IMR-90 (cell line): Measurements from ENCODE around the gene DNAH9. TPM values are rescaled to one million over a fixed set of nuclear protein-coding genes. Genes with fewer than 3 reads are reported as not detected.

Source experiments
- ATAC-seq: fragments of 200-7000 bp; cut with Tn5 transposase; 2 replicates; pipeline ENCODE4 v1.9.1; 2020; ENCODE audit warnings: low read depth, mild to moderate bottlenecking, moderate library complexity
- BruUV-seq: library from RNA; stranded (reverse); fragments of 400-500 nt; replicated peaks from 2 replicates; lab custom pipeline; 2021; lab: Mats Ljungman, UMichigan
- CTCF ChIA-PET: fragments of 300-600 bp; formaldehyde crosslinking; extraction: SDS; loops from one replicate; lab custom pipeline; 2021; ENCODE audit warnings: antibody characterized with exemption; lab: Yijun Ruan, JAX
- POLR2A ChIA-PET: fragments of 300-600 bp; sonication (Branson Sonifier 250); formaldehyde crosslinking; loops from one replicate; lab custom pipeline; 2022; ENCODE audit warnings: antibody characterized with exemption; ENCODE audit not compliant: unreplicated experiment; lab: Charles Lee
- DNase-seq: peaks from one replicate; pipeline ENCODE4 v3.0.0; 2013
- H2AFZ ChIP-seq: replicated peaks from 2 replicates; pipeline ENCODE3; 2013; ENCODE audit warnings: low read length, mild to moderate bottlenecking; ENCODE audit not compliant: poor library complexity
- H2AK5ac ChIP-seq: 2 replicates; pipeline ENCODE4 v1.6.1; 2013; ENCODE audit warnings: low read depth, low read length, inconsistent platforms
- H2AK9ac ChIP-seq: replicated peaks from 2 replicates; pipeline ENCODE3; 2013; ENCODE audit warnings: mild to moderate bottlenecking, low read depth, low read length, moderate library complexity; ENCODE audit not compliant: poor library complexity
- H2BK120ac ChIP-seq: 2 replicates; pipeline ENCODE4 v1.6.1; 2013; ENCODE audit warnings: low read depth, low read length, inconsistent platforms
- H2BK15ac ChIP-seq: 3 replicates; pipeline ENCODE4 v1.6.1; 2013; ENCODE audit warnings: low read depth, low read length, inconsistent platforms
- H2BK20ac ChIP-seq: 2 replicates; pipeline ENCODE4 v1.6.1; 2013; ENCODE audit warnings: low read depth, mild to moderate bottlenecking, inconsistent platforms, low read length, moderate library complexity
- H2BK5ac ChIP-seq: 2 replicates; pipeline ENCODE4 v1.6.1; 2013; ENCODE audit warnings: mild to moderate bottlenecking, low read depth, low read length, inconsistent platforms; ENCODE audit not compliant: poor library complexity, severe bottlenecking
- H3K14ac ChIP-seq: replicated peaks from 2 replicates; pipeline ENCODE4 v1.6.1; 2013; ENCODE audit warnings: low read depth, low read length, inconsistent platforms
- H3K18ac ChIP-seq: 2 replicates; pipeline ENCODE4 v1.6.1; 2013; ENCODE audit warnings: low read depth, low read length, control low read depth
- H3K23ac ChIP-seq: 2 replicates; pipeline ENCODE4 v1.6.1; 2013; ENCODE audit warnings: low read depth, low read length, inconsistent platforms
- H3K27ac ChIP-seq: 2 replicates; pipeline ENCODE4 v1.5.1; 2013; ENCODE audit warnings: mild to moderate bottlenecking, control low read depth, low read length; ENCODE audit not compliant: insufficient read depth
- H3K27me3 ChIP-seq: 2 replicates; pipeline ENCODE4 v1.6.1; 2013; ENCODE audit warnings: low read length; ENCODE audit not compliant: control insufficient read depth, insufficient read depth
- H3K36me3 ChIP-seq: 2 replicates; pipeline ENCODE4 v1.6.1; 2013; ENCODE audit warnings: low read length, mixed read lengths; ENCODE audit not compliant: control insufficient read depth, insufficient read depth
- H3K4ac ChIP-seq: 2 replicates; pipeline ENCODE4 v1.6.1; 2013; ENCODE audit warnings: low read depth, low read length, inconsistent platforms
- H3K4me1 ChIP-seq: 2 replicates; pipeline ENCODE4 v1.6.1; 2013; ENCODE audit warnings: low read length, mixed read lengths; ENCODE audit not compliant: control insufficient read depth, insufficient read depth
- H3K4me2 ChIP-seq: 2 replicates; pipeline ENCODE4 v1.6.1; 2013; ENCODE audit warnings: low read depth, mild to moderate bottlenecking, control low read depth, low read length, moderate library complexity
- H3K4me3 ChIP-seq: 2 replicates; pipeline ENCODE4 v1.5.1; 2013; ENCODE audit warnings: low read depth, mild to moderate bottlenecking, control low read depth, low read length, moderate library complexity; ENCODE audit not compliant: insufficient read depth
- H3K56ac ChIP-seq: 2 replicates; pipeline ENCODE4 v1.6.1; 2013; ENCODE audit warnings: low read length, inconsistent platforms; ENCODE audit not compliant: insufficient read depth; ENCODE audit errors: extremely low read depth
- H3K79me1 ChIP-seq, 2 experiments: 2 replicates each; pipeline ENCODE4 v1.6.1; 2013; ENCODE audit warnings: low read length in 2 of 2, inconsistent platforms in 1 of 2, low read depth in 1 of 2
- H3K9ac ChIP-seq: 2 replicates; pipeline ENCODE4 v1.6.1; 2013; ENCODE audit warnings: low read depth, low read length, control low read depth
- H3K9me1 ChIP-seq: 2 replicates; pipeline ENCODE4 v1.6.1; 2013; ENCODE audit warnings: low read length, inconsistent platforms; ENCODE audit not compliant: insufficient read depth
- H3K9me3 ChIP-seq: 2 replicates; pipeline ENCODE4 v1.6.1; 2013; ENCODE audit warnings: low read length; ENCODE audit not compliant: control insufficient read depth, insufficient read depth
- H4K20me1 ChIP-seq: 2 replicates; pipeline ENCODE4 v1.6.1; 2013; ENCODE audit warnings: low read length, inconsistent platforms; ENCODE audit not compliant: insufficient read depth
- H4K5ac ChIP-seq: 2 replicates; pipeline ENCODE4 v1.6.1; 2013; ENCODE audit warnings: mild to moderate bottlenecking, low read depth, low read length, control low read depth
- H4K8ac ChIP-seq, 2 experiments: 2 replicates each; pipeline ENCODE4 v1.6.1; 2013; ENCODE audit warnings: low read depth in 2 of 2, low read length in 2 of 2, control low read depth in 1 of 2, inconsistent platforms in 1 of 2
- H4K91ac ChIP-seq: 2 replicates; pipeline ENCODE4 v1.6.1; 2013; ENCODE audit warnings: low read depth, low read length, inconsistent platforms; ENCODE audit not compliant: insufficient read depth
- CHD1 ChIP-seq: IDR thresholded peaks from 2 replicates; pipeline ENCODE4 v1.6.1; 2012; ENCODE audit warnings: low read depth, low read length, improper control_type of control experiment
- WGBS, 2 experiments: methylation state at CpG; one replicate each; pipeline versions ENCODE4 v1.1.5 to v1.1.7; 2013; ENCODE audit warnings: missing lambda C conversion rate in 2 of 2; ENCODE audit not compliant: insufficient read length in 1 of 2; ENCODE audit errors: extremely low coverage in 2 of 2; 5-methylcytosine and 5-hydroxymethylcytosine counted together
- dilution Hi-C: fragments of 300-500 bp; cut with HindIII; formaldehyde crosslinking; loops from one replicate; pipeline ENCODE4 v1.14.3; 2018; ENCODE audit warnings: low sequenced_read_pairs; ENCODE audit not compliant: unreplicated experiment
- in situ Hi-C: fragments of 300-500 bp; cut with MboI; formaldehyde crosslinking; loops from 3 replicates; pipeline ENCODE4 v1.14.3; 2019; ENCODE audit warnings: low sequenced_read_pairs, inconsistent platforms, mixed read lengths
- intact Hi-C: fragments of 100-400 bp; cut with micrococcal nuclease; formaldehyde crosslinking; loops from 2 replicates; pipeline ENCODE4 v1.10.0; 2022
- polyA plus RNA-seq, 3 experiments: library from polyadenylated mRNA; depleted of rRNA; stranded (reverse); fragments of >200 nt; gene quantifications; 2 replicates each; pipeline ENCODE4 v1.2.3, GENCODE V29; 2012; ENCODE audit warnings: low replicate concordance in 1 of 3
- total RNA-seq: library from RNA; depleted of rRNA; stranded (reverse); fragments of >200 nt; gene quantifications from 2 replicates; pipeline ENCODE4 v1.2.3, GENCODE V29; 2012

Gene DNAH9
- total and polyA plus RNA-seq, 2 of the 4 experiments (the other 2 are of a cell fraction): not detected

- ChIA-PET POLR2A (no interaction called here), CTCF (no interaction called here)
- Histone ChIP-seq H3K79me1 (no peaks in the 10 kb centered on the region), H3K9ac (no peak overlapping the region), H3K27ac (no peak overlapping the region), H4K91ac (no peak overlapping the region), H3K36me3 (no peaks in the 10 kb centered on the region), H4K20me1 (no peaks in the 10 kb centered on the region), H2BK15ac (no peak overlapping the region), H3K4ac (no peak overlapping the region), H4K8ac (no peak overlapping the region), H4K5ac (no peak overlapping the region), H3K4me2 (no peak overlapping the region), H2BK5ac (no peak overlapping the region), H2BK120ac (no peak overlapping the region), H2AK5ac (no peak overlapping the region), H3K56ac (no peak overlapping the region), H3K9me1 (no peaks in the 10 kb centered on the region), H3K9me3 (peaks cover 30% of the 10 kb centered on the region), H3K27me3 (no peaks in the 10 kb centered on the region), H2AK9ac (no peak overlapping the region), H3K4me1 (no peaks in the 10 kb centered on the region), H3K14ac (no peak overlapping the region), H2BK20ac (no peak overlapping the region), H2AFZ (no peak overlapping the region), H3K18ac (no peak overlapping the region), H3K4me3 (no peak overlapping the region), H3K23ac (no peak overlapping the region)
- whole genome bisulfite sequencing, 2 experiments: 0% methylated on average over 1 of the region's 3 CpGs; no CpG with 5 or more reads in 1 of the 2 experiments
- TF ChIP-seq CHD1: no peak
- ATAC-seq (no peak), DNase-seq (no peak)
- in situ Hi-C loops (no loop called here), intact Hi-C loops (no loop called here), dilution Hi-C loops (no loop called here)
- BruUV-seq: no TSS peak
These were observed 33.5 kb upstream of the DNAH9 start for GRCh38 chr17:11564589-11565380.
